ENCODE measurements around the gene KCNMB3.
"Not testable (repeated sequence)": the region's sequence is repeated elsewhere in the genome, so short reads cannot be mapped to it uniquely, and the experiment has no call there.

Gene KCNMB3

GRCh38 chr3:179264449-179264848 lies 13.5 kb upstream of the KCNMB3 start:
- no peak for DNase-seq (ENCODE audit: low read depth in 2 of 2)

GRCh38 chr3:179263134-179263533 lies 12.2 kb upstream of the KCNMB3 start:
- DNase-seq (ENCODE audit: low read depth in 2 of 2) = no peak

GRCh38 chr3:179260949-179261765 lies 10.2 kb upstream of the KCNMB3 start:
- DNase-seq (ENCODE audit: low read depth in 2 of 2) = peak; percentile 21 to 23

- DNase-seq (ENCODE audit: low read depth in 2 of 2) = not testable (repeated sequence)
Measured at GRCh38 chr3:179259959-179260756, 9.2 kb upstream of the KCNMB3 start.

- DNase-seq (ENCODE audit: low read depth in 2 of 2) = no peak
Measured at GRCh38 chr3:179258820-179259219, 7.9 kb upstream of the KCNMB3 start.

- not testable (repeated sequence) for DNase-seq (ENCODE audit: low read depth in 2 of 2)
Measured at GRCh38 chr3:179257742-179258141, 6.8 kb upstream of the KCNMB3 start.

- no peak for DNase-seq (ENCODE audit: low read depth in 2 of 2)
Measured at GRCh38 chr3:179256813-179257212, 5.9 kb upstream of the KCNMB3 start.

- no peak for DNase-seq (ENCODE audit: low read depth in 2 of 2)
Measured at GRCh38 chr3:179247289-179248015, 3.5 kb downstream of the KCNMB3 start.

- DNase-seq (ENCODE audit: low read depth in 2 of 2) = peak; percentile 9
Measured at GRCh38 chr3:179244878-179245277, 6.0 kb downstream of the KCNMB3 start.

- not testable (repeated sequence) for DNase-seq (ENCODE audit: low read depth in 2 of 2)
Measured at GRCh38 chr3:179242859-179243258, 8.1 kb downstream of the KCNMB3 start.

- DNase-seq (ENCODE audit: low read depth in 2 of 2) = not testable (repeated sequence)
Measured at GRCh38 chr3:179240299-179240698, 10.6 kb downstream of the KCNMB3 start.

- DNase-seq (ENCODE audit: low read depth in 2 of 2) = no peak
Measured at GRCh38 chr3:179236669-179237301, 14.1 kb downstream of the KCNMB3 start.

GRCh38 chr3:179234199-179234598 lies 16.7 kb downstream of the KCNMB3 start:
- no peak for DNase-seq (ENCODE audit: low read depth in 2 of 2)

- no peak for DNase-seq (ENCODE audit: low read depth in 2 of 2)
Measured at GRCh38 chr3:179233043-179233442, 17.9 kb downstream of the KCNMB3 start.

GRCh38 chr3:179229177-179229576 lies 21.7 kb downstream of the KCNMB3 start:
- DNase-seq (ENCODE audit: low read depth in 2 of 2) = no peak

- no peak for DNase-seq (ENCODE audit: low read depth in 2 of 2)
Measured at GRCh38 chr3:179227349-179227748, 23.6 kb downstream of the KCNMB3 start.

GRCh38 chr3:179224584-179224983 lies 26.3 kb downstream of the KCNMB3 start:
- no peak for DNase-seq (ENCODE audit: low read depth in 2 of 2)

GRCh38 chr3:179223548-179223947 lies 27.4 kb downstream of the KCNMB3 start:
- no peak for DNase-seq (ENCODE audit: low read depth in 2 of 2)

- not testable (repeated sequence) for DNase-seq (ENCODE audit: low read depth in 2 of 2)
Measured at GRCh38 chr3:179218213-179218612, 32.7 kb downstream of the KCNMB3 start.

GRCh38 chr3:179215550-179215949 lies 35.4 kb downstream of the KCNMB3 start:
- peak; percentile 11 to 14 for DNase-seq (ENCODE audit: low read depth in 2 of 2)

- DNase-seq (ENCODE audit: low read depth in 2 of 2) = no peak
Measured at GRCh38 chr3:179200790-179201189, 50.1 kb downstream of the KCNMB3 start.

- no peak for DNase-seq (ENCODE audit: low read depth in 2 of 2)
Measured at GRCh38 chr3:179196700-179197099, 54.2 kb downstream of the KCNMB3 start.

Measured in fibroblast of skin of left biceps (primary cell).